ENCODE data around the gene OR10H1. TPM values are rescaled to one million over a fixed set of nuclear protein-coding genes. Genes with fewer than 3 reads are reported as not detected.
"Not testable (repeated sequence)": the region's sequence is repeated elsewhere in the genome, so short reads cannot be mapped to it uniquely, and the experiment has no call there.

The OR10H1 gene
- total RNA-seq, 2 donors from 2014 or later: not detected

GRCh38 chr19:15811476-15811875, 4.0 kb downstream of the OR10H1 start:
- Histone ChIP-seq H3K4me1 (ENCODE audit: control insufficient read depth in 1 of 2, low read depth in 2 of 2) (no peaks in the 10 kb centered on the region), H3K4me3 (no peak overlapping the region), H3K36me3 (no peaks in the 10 kb centered on the region), H3K9me3 (no peaks in the 10 kb centered on the region), H3K27ac (no peak overlapping the region), H3K27me3 (replicated peaks; ENCODE audit: insufficient read depth) (no peaks in the 10 kb centered on the region)
- TF ChIP-seq, protein P1, sequence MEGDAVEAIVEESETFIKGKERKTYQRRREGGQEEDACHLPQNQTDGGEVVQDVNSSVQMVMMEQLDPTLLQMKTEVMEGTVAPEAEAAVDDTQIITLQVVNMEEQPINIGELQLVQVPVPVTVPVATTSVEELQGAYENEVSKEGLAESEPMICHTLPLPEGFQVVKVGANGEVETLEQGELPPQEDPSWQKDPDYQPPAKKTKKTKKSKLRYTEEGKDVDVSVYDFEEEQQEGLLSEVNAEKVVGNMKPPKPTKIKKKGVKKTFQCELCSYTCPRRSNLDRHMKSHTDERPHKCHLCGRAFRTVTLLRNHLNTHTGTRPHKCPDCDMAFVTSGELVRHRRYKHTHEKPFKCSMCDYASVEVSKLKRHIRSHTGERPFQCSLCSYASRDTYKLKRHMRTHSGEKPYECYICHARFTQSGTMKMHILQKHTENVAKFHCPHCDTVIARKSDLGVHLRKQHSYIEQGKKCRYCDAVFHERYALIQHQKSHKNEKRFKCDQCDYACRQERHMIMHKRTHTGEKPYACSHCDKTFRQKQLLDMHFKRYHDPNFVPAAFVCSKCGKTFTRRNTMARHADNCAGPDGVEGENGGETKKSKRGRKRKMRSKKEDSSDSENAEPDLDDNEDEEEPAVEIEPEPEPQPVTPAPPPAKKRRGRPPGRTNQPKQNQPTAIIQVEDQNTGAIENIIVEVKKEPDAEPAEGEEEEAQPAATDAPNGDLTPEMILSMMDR (IDR thresholded peaks at IDR 0.05): no peak
- DNase-seq (ENCODE audit: low spot score) (no peak), ATAC-seq (ENCODE audit: insufficient number of reproducible peaks, low FRiP score, low read depth) (no peak)

- DNase-seq (ENCODE audit: low spot score): no peak
- Histone ChIP-seq H3K9me3 (no peaks in the 10 kb centered on the region), H3K4me1 (ENCODE audit: control insufficient read depth in 1 of 2, low read depth in 2 of 2) (no peaks in the 10 kb centered on the region), H3K36me3 (no peaks in the 10 kb centered on the region), H3K4me3 (no peak overlapping the region), H3K27ac (no peak overlapping the region), H3K27me3 (replicated peaks; ENCODE audit: insufficient read depth) (no peaks in the 10 kb centered on the region)
- ATAC-seq (ENCODE audit: insufficient number of reproducible peaks, low FRiP score, low read depth): no peak
- TF ChIP-seq, protein P1 (IDR thresholded peaks at IDR 0.05): no peak
Observed at GRCh38 chr19:15810335-15810734, 5.1 kb downstream of the OR10H1 start.

GRCh38 chr19:15794279-15794678, 21.2 kb downstream of the OR10H1 start:
- not testable (repeated sequence) for ATAC-seq (ENCODE audit: insufficient number of reproducible peaks, low FRiP score, low read depth); DNase-seq (ENCODE audit: low spot score); H3K4me1 ChIP-seq (ENCODE audit: control insufficient read depth in 1 of 2, low read depth in 2 of 2); H3K9me3 ChIP-seq; H3K36me3 ChIP-seq; H3K4me3 ChIP-seq; H3K27me3 ChIP-seq (replicated peaks; ENCODE audit: insufficient read depth); H3K27ac ChIP-seq

DNA sequence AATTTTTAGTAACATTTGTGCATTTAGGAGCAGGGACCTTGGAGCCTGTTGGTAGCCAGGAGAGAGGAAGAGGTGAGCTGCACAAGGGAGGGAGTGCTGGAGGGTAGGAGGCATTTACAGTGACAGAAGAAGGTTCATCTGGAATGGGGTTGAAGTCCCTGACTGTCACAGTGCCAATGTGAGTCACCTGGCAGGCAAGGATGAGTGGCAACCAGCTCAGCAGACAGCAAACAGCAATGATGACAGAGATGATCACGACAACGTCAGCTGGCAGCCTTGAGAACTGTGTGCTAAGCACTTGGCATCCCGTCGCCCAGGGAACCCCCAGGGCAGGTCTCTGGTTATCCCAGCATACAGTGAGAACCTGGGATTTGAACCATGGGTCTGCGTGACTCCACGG, 25.4 kb downstream of the OR10H1 start:
- no peak overlapping the region for H3K4me3 ChIP-seq
- H3K27ac ChIP-seq: no peak overlapping the region
- DNase-seq (ENCODE audit: low spot score) (no peak), ATAC-seq (ENCODE audit: insufficient number of reproducible peaks, low FRiP score, low read depth) (no peak)
- no peaks in the 10 kb centered on the region for H3K36me3 ChIP-seq
- no peaks in the 10 kb centered on the region for H3K4me1 ChIP-seq (ENCODE audit: control insufficient read depth in 1 of 2, low read depth in 2 of 2)
- TF ChIP-seq, protein P1 (IDR thresholded peaks at IDR 0.05): no peak
- no peaks in the 10 kb centered on the region for H3K27me3 ChIP-seq (replicated peaks; ENCODE audit: insufficient read depth)
- no peaks in the 10 kb centered on the region for H3K9me3 ChIP-seq

DNA sequence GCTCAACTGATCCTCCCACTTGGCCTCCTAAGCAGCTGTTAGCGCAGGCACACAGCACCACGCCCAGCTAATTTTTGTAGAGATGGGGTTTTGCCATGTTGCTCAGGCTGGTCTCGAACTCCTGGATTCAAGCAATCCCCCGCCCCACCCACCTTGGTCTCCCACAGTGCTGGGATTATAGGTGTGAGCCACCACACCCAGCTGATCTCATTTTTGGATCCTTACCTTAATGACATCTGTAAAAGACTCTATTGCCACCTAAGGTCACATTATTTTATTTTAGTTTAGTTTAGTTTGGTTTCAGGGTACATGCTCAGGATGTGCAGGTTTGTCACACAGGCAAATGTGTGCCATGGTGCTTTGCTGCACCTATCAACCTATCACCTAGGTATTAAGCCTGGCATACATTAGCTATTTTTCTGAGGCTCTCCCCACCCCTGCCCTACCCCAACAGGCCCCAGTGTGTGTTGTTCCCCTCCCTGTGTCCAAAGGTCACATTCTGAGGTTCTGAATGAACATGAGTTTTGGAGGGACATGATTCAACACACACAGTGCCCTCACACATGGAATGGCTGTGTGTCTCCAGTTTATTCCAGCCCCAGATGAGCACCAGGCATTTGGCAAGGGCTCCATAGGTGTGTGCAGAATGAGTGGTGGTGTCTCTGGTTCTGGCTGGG, 26.7 kb downstream of the OR10H1 start:
- Histone ChIP-seq H3K4me3 (no peak overlapping the region), H3K27me3 (replicated peaks; ENCODE audit: insufficient read depth) (no peaks in the 10 kb centered on the region), H3K27ac (no peak overlapping the region), H3K9me3 (no peaks in the 10 kb centered on the region), H3K4me1 (ENCODE audit: control insufficient read depth in 1 of 2, low read depth in 2 of 2) (no peaks in the 10 kb centered on the region), H3K36me3 (no peaks in the 10 kb centered on the region)
- TF ChIP-seq, protein P1 (IDR thresholded peaks at IDR 0.05): no peak
- DNase-seq (ENCODE audit: low spot score): no peak
- ATAC-seq (ENCODE audit: insufficient number of reproducible peaks, low FRiP score, low read depth): no peak

DNA sequence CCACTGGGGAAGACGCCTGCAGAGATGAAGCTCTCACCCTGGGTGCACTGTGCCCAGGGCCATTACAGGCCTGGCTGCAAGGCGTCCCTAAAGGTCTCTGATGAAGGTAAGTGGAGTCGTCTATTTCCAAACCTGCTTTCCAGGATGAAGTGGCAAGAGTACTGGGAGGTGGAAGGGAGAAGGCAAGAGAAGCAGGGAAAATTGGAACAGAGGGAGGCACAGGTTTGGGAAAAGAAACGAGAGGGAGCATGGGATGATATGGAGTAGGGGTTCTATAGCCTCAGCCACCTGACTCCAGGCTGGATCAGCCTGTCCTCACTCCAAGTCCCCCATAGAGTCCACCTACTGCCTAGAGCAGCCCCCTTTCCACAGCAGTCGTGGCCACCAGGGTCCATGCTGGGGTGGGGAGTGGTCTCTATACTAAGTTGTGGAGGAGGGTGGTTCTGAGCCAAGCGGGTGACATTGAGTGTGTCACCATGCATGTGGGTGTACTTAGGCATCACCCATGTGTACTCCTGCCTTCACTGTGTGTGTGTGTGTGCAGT, 27.8 kb downstream of the OR10H1 start, which contains the start of gene OR10H5:
OR10H5 (plus strand) TSS at position 51 of the 545 bp plus-strand sequence. CDS start 6,388 bp downstream, outside the sequence.
- ATAC-seq (ENCODE audit: insufficient number of reproducible peaks, low FRiP score, low read depth) (no peak), DNase-seq (ENCODE audit: low spot score) (no peak)
- TF ChIP-seq, protein P1 (IDR thresholded peaks at IDR 0.05): no peak
- Histone ChIP-seq H3K27me3 (replicated peaks; ENCODE audit: insufficient read depth) (no peaks in the 10 kb centered on the region), H3K4me1 (ENCODE audit: control insufficient read depth in 1 of 2, low read depth in 2 of 2) (no peaks in the 10 kb centered on the region), H3K9me3 (no peaks in the 10 kb centered on the region), H3K4me3 (no peak within 1 kb of the TSS), H3K27ac (no peak within 1 kb of the TSS), H3K36me3 (no peaks in the 10 kb centered on the region)

GRCh38 chr19:15782896-15783295, 32.6 kb downstream of the OR10H1 start:
- H3K9me3 ChIP-seq; H3K36me3 ChIP-seq; ATAC-seq (ENCODE audit: insufficient number of reproducible peaks, low FRiP score, low read depth); H3K27me3 ChIP-seq (replicated peaks; ENCODE audit: insufficient read depth); DNase-seq (ENCODE audit: low spot score); H3K27ac ChIP-seq; H3K4me3 ChIP-seq: not testable (repeated sequence)
- H3K4me1 ChIP-seq (ENCODE audit: control insufficient read depth in 1 of 2, low read depth in 2 of 2): peaks cover 6 to 18% of the 10 kb centered on the region in 2 donors

All from thoracic aorta (tissue), 2 donors.